ENCODE data around the gene CHRNG.

CHRNG gene

GRCh38 chr2:232539298-232540231, at the start of gene CHRNG:
Gene CHRNG, plus strand, starts transcription at chr2:232539692. Its CDS starts 56 bp downstream, at chr2:232539748.
- in situ Hi-C loops (cut with MboI; ENCODE audit: low sequenced_read_pairs) = no loop called here

- in situ Hi-C loops (cut with MboI; ENCODE audit: low sequenced_read_pairs) = no loop called here
Measured at GRCh38 chr2:232490221-232491138, 49.0 kb upstream of the CHRNG start.

GRCh38 chr2:232491139-232491780, 48.2 kb upstream of the CHRNG start:
- in situ Hi-C loops (cut with MboI; ENCODE audit: low sequenced_read_pairs) = no loop called here

- in situ Hi-C loops (cut with MboI; ENCODE audit: low sequenced_read_pairs) = no loop called here
Measured at GRCh38 chr2:232492236-232492848, 47.1 kb upstream of the CHRNG start.

GRCh38 chr2:232492963-232493700, 46.4 kb upstream of the CHRNG start:
- in situ Hi-C loops (cut with MboI; ENCODE audit: low sequenced_read_pairs) = no loop called here

GRCh38 chr2:232493701-232494474, 45.6 kb upstream of the CHRNG start:
- in situ Hi-C loops (cut with MboI; ENCODE audit: low sequenced_read_pairs) = no loop called here

GRCh38 chr2:232494542-232494941, 45.0 kb upstream of the CHRNG start:
- in situ Hi-C loops (cut with MboI; ENCODE audit: low sequenced_read_pairs) = no loop called here

- in situ Hi-C loops (cut with MboI; ENCODE audit: low sequenced_read_pairs) = no loop called here
Measured at GRCh38 chr2:232495292-232495691, 44.2 kb upstream of the CHRNG start.

- in situ Hi-C loops (cut with MboI; ENCODE audit: low sequenced_read_pairs) = no loop called here
Measured at GRCh38 chr2:232496501-232497270, 42.8 kb upstream of the CHRNG start.

- in situ Hi-C loops (cut with MboI; ENCODE audit: low sequenced_read_pairs) = no loop called here
Measured at GRCh38 chr2:232497348-232497747, 42.1 kb upstream of the CHRNG start.

- in situ Hi-C loops (cut with MboI; ENCODE audit: low sequenced_read_pairs) = no loop called here
Measured at GRCh38 chr2:232498452-232498851, 41.0 kb upstream of the CHRNG start.

- in situ Hi-C loops (cut with MboI; ENCODE audit: low sequenced_read_pairs) = no loop called here
Measured at GRCh38 chr2:232501331-232501771, 38.1 kb upstream of the CHRNG start.

- in situ Hi-C loops (cut with MboI; ENCODE audit: low sequenced_read_pairs) = no loop called here
Measured at GRCh38 chr2:232501794-232502390, 37.6 kb upstream of the CHRNG start.

- in situ Hi-C loops (cut with MboI; ENCODE audit: low sequenced_read_pairs) = no loop called here
Measured at GRCh38 chr2:232502511-232502910, 37.0 kb upstream of the CHRNG start.

GRCh38 chr2:232502911-232503808, 36.3 kb upstream of the CHRNG start:
- in situ Hi-C loops (cut with MboI; ENCODE audit: low sequenced_read_pairs) = no loop called here

GRCh38 chr2:232503809-232504323, 35.6 kb upstream of the CHRNG start:
- in situ Hi-C loops (cut with MboI; ENCODE audit: low sequenced_read_pairs) = no loop called here

GRCh38 chr2:232504438-232504837, 35.1 kb upstream of the CHRNG start:
- in situ Hi-C loops (cut with MboI; ENCODE audit: low sequenced_read_pairs) = no loop called here
